K562 (cell line): ENCODE measurements around the gene MID1IP1. TPM values are rescaled to one million over a fixed set of nuclear protein-coding genes. Genes with fewer than 3 reads are reported as not detected.
A peak's percentile ranks its signal among the peaks of the same experiment; 100 is the strongest.

Experiments
- DNMT1 ChIP-seq: fragments of 450-650 bp; IDR thresholded peaks from 2 replicates; pipeline ENCODE4 v1.6.1; 2016; ENCODE audit warnings: antibody characterized with exemption, mild to moderate bottlenecking
- GTF2E2 ChIP-seq: fragments of 200-800 bp; sonication (Bioruptor generic); IDR thresholded peaks from 2 replicates; pipeline ENCODE4 v1.6.1; 2016; ENCODE audit warnings: missing genetic modification characterization, missing compliant biosample characterization
- GTF2F1 ChIP-seq: IDR thresholded peaks from 2 replicates; pipeline ENCODE4 v1.6.1; 2011; ENCODE audit warnings: low read depth, low read length, improper control_type of control experiment
- HNRNPK ChIP-seq: fragments of 200-400 bp; formaldehyde crosslinking; IDR thresholded peaks from one replicate; pipeline ENCODE4 v1.6.1; 2018; ENCODE audit warnings: mild to moderate bottlenecking, low read depth, low read length; ENCODE audit not compliant: poor library complexity, severe bottlenecking
- POLR2B ChIP-seq: fragments of 450-650 bp; IDR thresholded peaks from 2 replicates; pipeline ENCODE4 v1.6.1; 2018; ENCODE audit warnings: low read depth; ENCODE audit not compliant: partially characterized antibody
- POU5F1 ChIP-seq: fragments of 150-350 bp; IDR thresholded peaks from 2 replicates; pipeline ENCODE4 v1.6.1; 2014; ENCODE audit warnings: borderline replicate concordance, low read length, low read depth, mild to moderate bottlenecking; ENCODE audit not compliant: partially characterized antibody
- SETDB1 ChIP-seq: IDR thresholded peaks from one replicate; pipeline ENCODE4 v1.6.1; 2012; ENCODE audit warnings: low read length, control low read depth, inconsistent platforms
- TCF3 ChIP-seq: sonication (generic); formaldehyde crosslinking; IDR thresholded peaks from 2 replicates; pipeline ENCODE4 v1.4.0; 2020; ENCODE audit warnings: mild to moderate bottlenecking, missing genetic modification reagents
- ZNF696 ChIP-seq: fragments of 250-450 bp; sonication (Bioruptor Pico); conservative IDR thresholded peaks from 2 replicates; pipeline ENCODE4 v1.4.0; 2020; ENCODE audit warnings: mild to moderate bottlenecking, moderate library complexity
- ZNF699 ChIP-seq: fragments of 250-450 bp; sonication (Bioruptor Pico); IDR thresholded peaks from 2 replicates; pipeline ENCODE4 v1.8.0; 2021; ENCODE audit warnings: mild to moderate bottlenecking, moderate library complexity; ENCODE audit not compliant: insufficient replicate concordance
- polyA plus RNA-seq, 8 experiments: library from polyadenylated mRNA; depleted of rRNA in 4 of 8; stranded (reverse) in 5 of 8; unstranded in 3 of 8; fragments of >200 nt; fragmentation: Nextera tagmentation in 2 of 8; fragmentation: Illumina TruSeq in 1 of 8; extraction: Ambion mirVana in 2 of 8; extraction: Trizol in 1 of 8; gene quantifications; 2 replicates each; pipeline versions ENCODE4 v1.2.1 to v1.2.3, GENCODE V29; 2011 to 2014; ENCODE audit warnings: inconsistent platforms in 1 of 8, missing spikeins in 1 of 8
- total RNA-seq, 7 experiments: library from RNA; depleted of rRNA in 6 of 7; stranded (reverse); fragments of >200 nt in 6 of 7; fragmentation: Illumina TruSeq in 2 of 7; extraction: Trizol in 2 of 7; gene quantifications; 2 replicates each; pipeline versions ENCODE4 v1.2.1 to v1.2.3, GENCODE V29; 2011 to 2021; ENCODE audit warnings: low replicate concordance in 1 of 7
- TF ChIP-seq, protein P1 (sequence below), 2 experiments: fragments of 150-350 bp in 1 of 2; IDR thresholded peaks; 2 replicates each; pipeline ENCODE4 v1.6.1; 2012 to 2016; ENCODE audit warnings: low read depth in 2 of 2, low read length in 2 of 2, mild to moderate bottlenecking in 1 of 2, moderate library complexity in 1 of 2
- TF ChIP-seq, protein P2 (sequence below): fragments of 250-450 bp; sonication (Bioruptor Pico); IDR thresholded peaks from 2 replicates; pipeline ENCODE4 v1.4.0; 2020; ENCODE audit warnings: mild to moderate bottlenecking

The MID1IP1 gene
- total and polyA plus RNA-seq, 9 of the 15 experiments (the other 6 are each of a cell fraction or from before 2014, with no cell fraction given) = 0.51 to 102 (median 27.5) TPM

DNA sequence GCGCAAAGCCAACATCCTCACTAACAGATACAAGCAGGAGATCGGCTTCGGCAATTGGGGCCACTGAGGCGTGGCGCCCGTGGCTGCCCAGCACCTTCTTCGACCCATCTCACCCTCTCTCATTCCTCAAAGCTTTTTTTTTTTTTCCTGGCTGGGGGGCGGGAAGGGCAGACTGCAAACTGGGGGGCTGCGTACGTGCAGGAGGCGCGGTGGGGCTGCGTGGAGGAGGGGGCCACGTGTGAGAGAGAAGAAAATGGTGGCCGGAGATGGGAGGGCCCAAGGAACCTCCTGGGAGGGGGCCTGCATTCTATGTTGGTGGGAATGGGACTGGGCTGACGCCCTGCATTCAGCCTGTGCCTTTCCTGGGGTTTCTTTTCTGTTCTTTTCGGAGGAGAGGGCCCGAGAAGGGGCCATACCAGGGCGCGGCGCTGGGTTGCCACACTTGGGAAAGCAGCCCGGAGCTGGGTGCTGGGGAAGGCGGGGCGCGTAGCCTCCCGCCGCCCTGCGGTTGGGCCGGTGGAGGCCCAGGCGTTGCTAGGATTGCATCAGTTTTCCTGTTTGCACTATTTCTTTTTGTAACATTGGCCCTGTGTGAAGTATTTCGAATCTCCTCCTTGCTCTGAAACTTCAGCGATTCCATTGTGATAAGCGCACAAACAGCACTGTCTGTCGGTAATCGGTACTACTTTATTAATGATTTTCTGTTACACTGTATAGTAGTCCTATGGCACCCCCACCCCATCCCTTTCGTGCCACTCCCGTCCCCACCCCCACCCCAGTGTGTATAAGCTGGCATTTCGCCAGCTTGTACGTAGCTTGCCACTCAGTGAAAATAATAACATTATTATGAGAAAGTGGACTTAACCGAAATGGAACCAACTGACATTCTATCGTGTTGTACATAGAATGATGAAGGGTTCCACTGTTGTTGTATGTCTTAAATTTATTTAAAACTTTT is 4.5 kb downstream of the MID1IP1 start (continued):
- TF ChIP-seq, protein P1, sequence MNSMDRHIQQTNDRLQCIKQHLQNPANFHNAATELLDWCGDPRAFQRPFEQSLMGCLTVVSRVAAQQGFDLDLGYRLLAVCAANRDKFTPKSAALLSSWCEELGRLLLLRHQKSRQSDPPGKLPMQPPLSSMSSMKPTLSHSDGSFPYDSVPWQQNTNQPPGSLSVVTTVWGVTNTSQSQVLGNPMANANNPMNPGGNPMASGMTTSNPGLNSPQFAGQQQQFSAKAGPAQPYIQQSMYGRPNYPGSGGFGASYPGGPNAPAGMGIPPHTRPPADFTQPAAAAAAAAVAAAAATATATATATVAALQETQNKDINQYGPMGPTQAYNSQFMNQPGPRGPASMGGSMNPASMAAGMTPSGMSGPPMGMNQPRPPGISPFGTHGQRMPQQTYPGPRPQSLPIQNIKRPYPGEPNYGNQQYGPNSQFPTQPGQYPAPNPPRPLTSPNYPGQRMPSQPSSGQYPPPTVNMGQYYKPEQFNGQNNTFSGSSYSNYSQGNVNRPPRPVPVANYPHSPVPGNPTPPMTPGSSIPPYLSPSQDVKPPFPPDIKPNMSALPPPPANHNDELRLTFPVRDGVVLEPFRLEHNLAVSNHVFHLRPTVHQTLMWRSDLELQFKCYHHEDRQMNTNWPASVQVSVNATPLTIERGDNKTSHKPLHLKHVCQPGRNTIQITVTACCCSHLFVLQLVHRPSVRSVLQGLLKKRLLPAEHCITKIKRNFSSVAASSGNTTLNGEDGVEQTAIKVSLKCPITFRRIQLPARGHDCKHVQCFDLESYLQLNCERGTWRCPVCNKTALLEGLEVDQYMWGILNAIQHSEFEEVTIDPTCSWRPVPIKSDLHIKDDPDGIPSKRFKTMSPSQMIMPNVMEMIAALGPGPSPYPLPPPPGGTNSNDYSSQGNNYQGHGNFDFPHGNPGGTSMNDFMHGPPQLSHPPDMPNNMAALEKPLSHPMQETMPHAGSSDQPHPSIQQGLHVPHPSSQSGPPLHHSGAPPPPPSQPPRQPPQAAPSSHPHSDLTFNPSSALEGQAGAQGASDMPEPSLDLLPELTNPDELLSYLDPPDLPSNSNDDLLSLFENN (IDR thresholded peaks at IDR 0.05; ENCODE audit: low read depth in 2 of 2, low read length in 2 of 2) = no peak
- TF ChIP-seq TCF3 (CRISPR knock-in tag) (no peak), GTF2E2 (tag) (no peak), SETDB1 (no peak), ZNF696 (no peak), GTF2F1 (no peak), POU5F1 (no peak), POLR2B (peak; percentile 48), HNRNPK (no peak), DNMT1 (no peak), ZNF699 (no peak)
- TF ChIP-seq, protein P2, sequence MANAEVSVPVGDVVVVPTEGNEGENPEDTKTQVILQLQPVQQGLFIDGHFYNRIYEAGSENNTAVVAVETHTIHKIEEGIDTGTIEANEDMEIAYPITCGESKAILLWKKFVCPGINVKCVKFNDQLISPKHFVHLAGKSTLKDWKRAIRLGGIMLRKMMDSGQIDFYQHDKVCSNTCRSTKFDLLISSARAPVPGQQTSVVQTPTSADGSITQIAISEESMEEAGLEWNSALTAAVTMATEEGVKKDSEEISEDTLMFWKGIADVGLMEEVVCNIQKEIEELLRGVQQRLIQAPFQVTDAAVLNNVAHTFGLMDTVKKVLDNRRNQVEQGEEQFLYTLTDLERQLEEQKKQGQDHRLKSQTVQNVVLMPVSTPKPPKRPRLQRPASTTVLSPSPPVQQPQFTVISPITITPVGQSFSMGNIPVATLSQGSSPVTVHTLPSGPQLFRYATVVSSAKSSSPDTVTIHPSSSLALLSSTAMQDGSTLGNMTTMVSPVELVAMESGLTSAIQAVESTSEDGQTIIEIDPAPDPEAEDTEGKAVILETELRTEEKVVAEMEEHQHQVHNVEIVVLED = no peak
